Gastroesophageal sphincter (tissue), 4 donors: ENCODE results near the gene HTR3E. TPM values are rescaled to one million over a fixed set of nuclear protein-coding genes. Genes with fewer than 3 reads are reported as not detected.

ENCODE experiments used
- ATAC-seq: fragments of 150-250 bp; one replicate; pipeline ENCODE4 v1.9.1; 2016; ENCODE audit warnings: mild to moderate bottlenecking, moderate library complexity
- H3K27ac ChIP-seq, 4 donors: fragments of 200-600 bp; sonication (generic) in 3 of 4; 1 replicate in 3 of 4; 2 replicates in 1 of 4; pipeline ENCODE4 v1.5.1; 2016 to 2019
- H3K27me3 ChIP-seq: fragments of 200-600 bp; sonication (generic); one replicate; pipeline ENCODE4 v1.5.1; 2019
- H3K36me3 ChIP-seq, 2 donors: fragments of 200-600 bp; sonication (generic); one replicate each; pipeline ENCODE4 v1.5.1; 2019; ENCODE audit warnings: control low read depth in 1 of 2
- H3K4me1 ChIP-seq, 3 donors: fragments of 200-600 bp; sonication (generic); 1 replicate in 2 of 3; 2 replicates in 1 of 3; pipeline ENCODE4 v1.5.1; 2016 to 2019; ENCODE audit warnings: control low read depth in 2 of 3
- H3K4me3 ChIP-seq, 2 donors: fragments of 200-600 bp; sonication (generic); one replicate each; pipeline ENCODE4 v1.5.1; 2019; ENCODE audit warnings: mild to moderate bottlenecking in 1 of 2, moderate library complexity in 1 of 2
- H3K9me3 ChIP-seq, 3 donors: fragments of 200-600 bp; sonication (generic); one replicate each; pipeline ENCODE4 v1.5.1; 2017 to 2019; ENCODE audit warnings: control low read depth in 2 of 3
- CTCF ChIP-seq, 4 experiments: fragments of 200-600 bp in 2 of 4; fragments of 450-650 bp in 2 of 4; sonication (generic) in 1 of 4; IDR thresholded peaks; one replicate each; pipeline ENCODE4 v1.5.1; 2017 to 2019; ENCODE audit warnings: antibody characterized with exemption in 4 of 4, mild to moderate bottlenecking in 2 of 4, moderate library complexity in 2 of 4
- EP300 ChIP-seq: sonication (generic); formaldehyde crosslinking; IDR thresholded peaks from one replicate; pipeline ENCODE4 v1.6.1; 2017; ENCODE audit warnings: antibody characterized with exemption, mild to moderate bottlenecking
- POLR2A ChIP-seq, 2 donors: fragments of 450-650 bp; IDR thresholded peaks; one replicate each; pipeline ENCODE4 v1.6.1; 2017; ENCODE audit warnings: antibody characterized with exemption in 2 of 2, mild to moderate bottlenecking in 2 of 2, moderate library complexity in 1 of 2
- POLR2AphosphoS5 ChIP-seq: sonication (generic); formaldehyde crosslinking; IDR thresholded peaks from one replicate; pipeline ENCODE4 v1.6.1; 2017; ENCODE audit warnings: antibody characterized with exemption
- WGBS, 2 donors: methylation state at CpG; one replicate each; pipeline ENCODE4 v1.1.5; 2018; ENCODE audit warnings: low coverage in 1 of 2; 5-methylcytosine and 5-hydroxymethylcytosine counted together
- total RNA-seq, 4 donors: library from RNA; depleted of rRNA; stranded (reverse); fragments of >200 nt; gene quantifications; one replicate each; pipeline ENCODE4 v1.1.0, GENCODE V29; 2016

Gene HTR3E
- total RNA-seq, 4 donors from 2014 or later: not detected

GRCh38 chr3:184135149-184135910 lies 38.5 kb downstream of the HTR3E start, which contains the start of gene EIF2B5:
Gene EIF2B5, plus strand, starts transcription at chr3:184135358. Its CDS starts 28 bp downstream, at chr3:184135386.
- TF ChIP-seq POLR2A (IDR thresholded peaks at IDR 0.05) (peak; percentile 55 to 62), EP300 (no peak), POLR2AphosphoS5 (peak; percentile 87), CTCF (IDR thresholded peaks at IDR 0.05) (peak in 3 of 4 experiments; percentile 23 to 80 (median 31))
- H3K4me3 ChIP-seq: peak within 1 kb of the TSS; percentile 61 to 97

GRCh38 chr3:184135911-184136260 lies 39.0 kb downstream of the HTR3E start:
- WGBS, 2 donors: 3 to 5% methylated on average over 9 of the region's 9 CpGs
- H3K9me3 ChIP-seq: no peaks in the 10 kb centered on the region
- peak overlapping the region in 3 of 4 donors; percentile 84 to 92 (median 86) for H3K27ac ChIP-seq
- H3K4me3 ChIP-seq: peak overlapping the region; percentile 61 to 97
- TF ChIP-seq POLR2AphosphoS5 (no peak), POLR2A (IDR thresholded peaks at IDR 0.05) (no peak), CTCF (IDR thresholded peaks at IDR 0.05) (no peak)
- H3K27me3 ChIP-seq: no peaks in the 10 kb centered on the region
- peaks cover 0 to 38% of the 10 kb centered on the region in 2 donors for H3K36me3 ChIP-seq
- ATAC-seq: no peak
- peaks cover 0 to 27% (median 6%) of the 10 kb centered on the region in 3 donors for H3K4me1 ChIP-seq

More at GRCh38 chr3:184135149-184135910, 38.5 kb downstream of the HTR3E start, which contains the start of gene EIF2B5:
- no peaks in the 10 kb centered on the region for H3K9me3 ChIP-seq
- 0 to 1% methylated on average over 7 to 24 of the region's 56 CpGs for WGBS, 2 donors
- peak within 1 kb of the TSS; percentile 84 to 92 (median 86) for H3K27ac ChIP-seq
- peak; percentile 93 for ATAC-seq
- peaks cover 0 to 27% (median 6%) of the 10 kb centered on the region in 3 donors for H3K4me1 ChIP-seq
- H3K36me3 ChIP-seq: peaks cover 0 to 33% of the 10 kb centered on the region in 2 donors
- H3K27me3 ChIP-seq: no peaks in the 10 kb centered on the region

GRCh38 chr3:184140436-184140835 lies 43.6 kb downstream of the HTR3E start:
- no peak for TF ChIP-seq POLR2A (IDR thresholded peaks at IDR 0.05)
- no peak for TF ChIP-seq CTCF (IDR thresholded peaks at IDR 0.05)
- no peak for TF ChIP-seq POLR2AphosphoS5
- TF ChIP-seq EP300: no peak
- no peaks in the 10 kb centered on the region for H3K9me3 ChIP-seq
- H3K4me3 ChIP-seq: no peak overlapping the region
- no peak overlapping the region for H3K27ac ChIP-seq
- H3K4me1 ChIP-seq: peaks cover 0 to 33% (median 6%) of the 10 kb centered on the region in 3 donors
- no peaks in the 10 kb centered on the region for H3K27me3 ChIP-seq
- WGBS, 2 donors: 91% methylated on average over 6 of the region's 10 CpGs; no CpG with 5 or more reads in 1 of the 2 donors
- peaks cover 0 to 84% of the 10 kb centered on the region in 2 donors for H3K36me3 ChIP-seq
- no peak for ATAC-seq

GRCh38 chr3:184142199-184142598 lies 45.3 kb downstream of the HTR3E start:
- Histone ChIP-seq H3K4me1 (peaks cover 0 to 19% (median 0%) of the 10 kb centered on the region in 3 donors), H3K4me3 (no peak overlapping the region), H3K36me3 (peaks cover 0 to 96% of the 10 kb centered on the region in 2 donors), H3K9me3 (no peaks in the 10 kb centered on the region), H3K27ac (no peak overlapping the region), H3K27me3 (no peaks in the 10 kb centered on the region)
- no peak for ATAC-seq
- TF ChIP-seq EP300 (no peak), CTCF (IDR thresholded peaks at IDR 0.05) (no peak), POLR2A (IDR thresholded peaks at IDR 0.05) (no peak)
- WGBS, 2 donors: 80% methylated on average over 5 of the region's 7 CpGs; no CpG with 5 or more reads in 1 of the 2 donors
